ENCODE results near the gene HIVEP3.

Gene HIVEP3

DNA sequence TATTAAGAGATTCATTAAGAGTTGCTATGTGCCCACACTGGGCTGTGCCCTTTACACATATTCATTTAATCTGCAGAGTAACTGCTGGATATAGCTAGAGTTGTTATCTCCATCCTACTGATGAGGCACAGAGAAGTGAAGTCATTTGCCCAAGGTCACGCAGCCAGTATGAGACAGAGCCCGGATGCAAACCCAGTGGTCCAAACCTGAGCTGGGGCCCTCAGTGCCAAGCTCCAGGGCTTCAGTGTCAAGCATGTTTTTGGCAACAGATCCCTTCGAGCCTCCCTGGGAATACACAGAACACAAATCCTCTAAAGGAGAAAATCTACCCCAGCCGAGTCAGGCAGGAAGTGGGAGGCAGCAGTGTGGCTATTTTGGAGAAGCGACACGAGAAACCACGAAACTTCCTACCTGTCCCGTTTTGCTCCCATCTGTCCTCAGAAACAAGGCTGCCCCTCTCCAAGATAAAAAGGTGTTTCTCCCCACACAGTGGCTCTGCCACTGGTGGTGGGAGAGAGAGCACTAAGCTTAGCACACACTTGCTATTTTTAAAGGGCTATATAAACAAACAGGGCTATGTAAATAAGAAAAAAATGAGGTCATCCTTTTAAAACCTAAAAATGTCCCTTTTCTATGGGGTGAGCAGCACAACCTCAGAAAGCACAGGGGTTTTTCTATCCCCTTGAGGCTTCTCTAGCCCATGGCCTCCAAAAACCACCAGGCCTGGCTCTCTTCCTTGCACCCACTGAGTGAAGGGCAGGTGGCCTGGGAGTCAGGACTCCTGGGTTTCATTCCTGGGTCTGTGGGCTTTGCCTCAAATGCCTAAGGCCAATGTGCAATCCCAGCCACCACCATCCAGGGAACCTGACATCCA is 295.6 kb downstream of the HIVEP3 start:
- no peak for FAIRE-seq

DNA sequence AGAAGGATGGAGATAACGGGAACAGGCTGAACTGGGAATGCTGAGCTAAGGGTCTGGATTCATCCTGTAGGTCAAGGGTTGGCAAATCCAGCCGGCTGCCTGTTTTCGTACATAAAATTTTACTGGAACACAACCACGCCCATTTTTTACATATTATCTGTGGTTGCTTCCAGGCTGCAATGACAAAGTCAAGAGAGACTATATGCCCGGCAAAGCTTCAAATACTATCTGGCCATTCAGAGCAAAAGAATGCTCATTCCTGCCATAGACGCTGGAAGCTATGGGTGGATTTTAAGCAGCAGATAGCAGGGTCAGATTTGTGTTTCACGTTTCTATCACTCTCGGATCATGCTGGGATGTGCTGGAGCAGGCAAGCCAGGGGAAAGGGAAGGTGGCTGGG is 296.3 kb downstream of the HIVEP3 start:
- FAIRE-seq = no peak

DNA sequence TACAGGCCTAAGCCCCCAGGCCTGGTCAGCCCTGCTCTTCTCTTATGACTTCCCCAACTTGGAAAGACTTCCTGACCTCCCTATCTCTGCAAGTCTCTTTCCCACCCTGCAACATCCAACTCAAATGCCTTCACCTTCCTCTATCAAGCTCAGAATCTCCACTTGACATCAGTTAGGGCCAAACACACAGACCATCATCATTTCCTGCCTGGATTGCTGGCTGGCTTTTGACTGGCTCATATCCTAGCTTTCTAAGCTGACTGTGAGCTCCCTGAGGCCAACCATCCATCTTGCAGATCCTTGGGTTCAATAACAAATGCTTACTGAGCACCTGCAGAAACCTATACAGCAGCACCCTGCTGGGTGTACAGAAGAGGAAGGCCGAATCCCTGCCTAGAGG is 296.9 kb downstream of the HIVEP3 start:
- FAIRE-seq = no peak

DNA sequence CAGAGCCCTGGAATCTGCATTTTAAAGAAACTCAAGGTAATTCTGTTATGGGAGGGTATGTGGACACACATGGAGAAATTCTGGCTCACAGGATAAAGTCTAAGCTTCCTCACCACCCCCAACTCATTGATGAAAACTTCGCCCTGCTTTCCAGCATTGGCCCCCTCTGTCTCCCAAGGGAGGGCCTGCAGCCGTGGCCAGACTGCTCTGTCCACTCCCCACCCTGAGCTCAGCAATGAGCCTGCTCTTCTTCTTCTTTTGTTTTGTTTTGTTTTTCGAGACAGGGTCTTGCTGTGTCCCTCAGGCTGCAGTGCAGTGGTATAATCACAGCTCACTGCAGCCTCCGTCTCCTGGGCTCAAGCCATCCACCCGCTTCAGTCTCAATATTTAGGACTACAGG is 297.5 kb downstream of the HIVEP3 start:
- FAIRE-seq = no peak

DNA sequence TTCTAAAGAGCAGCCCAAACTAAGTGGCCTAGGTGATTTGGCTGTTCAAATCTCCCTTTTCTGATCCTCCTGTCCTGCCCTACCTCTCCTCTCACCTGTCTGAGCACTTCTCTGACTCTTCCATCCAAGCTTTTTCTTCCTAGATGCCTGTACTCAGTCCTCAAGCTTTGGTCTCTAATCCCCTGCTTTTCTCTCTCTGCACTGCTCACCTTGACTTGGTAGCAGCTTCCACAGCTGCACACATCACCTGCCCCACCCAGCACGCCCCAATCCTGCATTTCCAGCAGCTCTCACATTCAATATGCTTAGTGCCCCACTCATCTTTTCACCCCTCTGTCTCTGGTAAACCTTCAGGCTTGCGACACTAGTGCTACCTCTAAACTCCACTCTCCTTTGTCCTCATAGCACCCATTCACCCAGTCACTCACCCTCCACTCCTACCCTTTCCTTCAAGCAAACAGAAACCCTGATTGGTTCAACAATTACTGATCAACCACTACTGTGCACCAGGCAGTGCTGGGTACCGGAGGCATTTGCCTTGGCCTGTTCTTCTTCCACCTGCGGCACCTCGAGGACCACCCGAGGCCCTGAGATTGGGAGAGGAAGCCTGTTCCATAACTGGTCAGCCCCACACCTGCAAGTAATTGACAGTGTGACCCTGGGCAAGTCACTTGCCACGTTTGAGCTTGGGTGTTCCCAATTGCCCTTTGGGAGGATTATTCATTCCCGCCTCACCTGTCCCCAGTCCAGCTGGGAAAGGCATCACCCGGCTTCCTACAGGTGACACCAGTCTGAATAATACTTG is 298.2 kb downstream of the HIVEP3 start:
- no peak for FAIRE-seq

DNA sequence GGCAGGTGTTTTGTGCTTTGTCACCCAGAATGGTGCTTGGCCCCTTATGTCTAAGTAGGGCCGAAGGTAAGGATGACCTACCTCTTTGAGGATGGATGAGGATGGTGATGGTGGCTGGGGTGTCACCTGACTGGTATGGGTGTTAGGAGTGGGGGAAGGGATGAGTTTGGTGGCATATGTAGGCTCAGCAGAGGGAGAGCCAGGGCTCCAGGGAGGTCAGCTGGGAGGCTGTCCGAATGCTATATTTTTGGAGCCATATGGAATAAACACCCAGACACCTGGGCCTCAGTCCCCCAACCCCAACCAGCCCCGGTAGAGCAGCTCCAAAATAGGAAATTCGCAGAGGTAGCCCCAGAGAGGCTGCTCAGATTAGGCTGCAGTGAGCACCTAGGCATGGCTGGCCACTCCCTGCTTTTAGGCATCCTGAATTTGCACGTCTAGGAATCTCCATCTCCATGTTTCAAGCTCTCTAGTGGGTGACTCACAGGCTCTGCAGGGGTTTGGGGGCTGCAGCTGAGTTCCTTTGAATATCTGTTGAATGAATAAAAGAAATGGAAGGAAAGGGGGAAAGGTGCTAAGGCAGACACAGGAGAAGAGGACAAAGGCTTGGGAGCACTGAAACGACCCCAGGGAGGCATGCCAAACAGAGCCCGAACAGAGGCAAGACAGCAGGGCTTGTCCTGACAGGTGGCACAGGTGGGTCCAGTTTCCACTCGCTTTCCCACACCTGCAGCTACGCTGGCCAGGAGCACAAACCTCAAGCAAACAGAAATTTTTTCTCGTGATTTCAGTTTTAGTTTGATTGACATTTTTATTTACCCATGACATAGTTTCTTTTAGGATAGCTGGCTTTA is 299.0 kb downstream of the HIVEP3 start:
- FAIRE-seq = no peak

DNA sequence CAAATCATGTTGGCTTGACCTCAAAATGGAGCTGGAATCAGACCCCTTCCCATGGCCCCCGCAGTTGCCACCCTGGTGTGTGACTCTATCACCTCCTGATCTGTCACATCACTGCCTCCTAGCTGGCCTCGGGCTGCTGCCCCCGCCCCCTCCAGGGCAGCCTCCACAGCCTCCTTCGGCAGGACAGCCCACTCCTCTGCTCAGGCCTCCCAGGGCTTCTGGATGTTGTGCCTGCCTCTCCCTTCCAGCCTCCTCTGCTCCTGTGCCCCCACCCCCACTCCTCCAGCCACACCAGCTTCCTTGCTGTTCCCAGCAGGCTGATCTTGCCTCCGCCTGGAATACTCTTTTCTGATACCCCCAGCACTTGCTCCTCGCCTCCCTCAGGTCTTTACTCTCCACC is 299.9 kb downstream of the HIVEP3 start:
- FAIRE-seq = no peak

DNA sequence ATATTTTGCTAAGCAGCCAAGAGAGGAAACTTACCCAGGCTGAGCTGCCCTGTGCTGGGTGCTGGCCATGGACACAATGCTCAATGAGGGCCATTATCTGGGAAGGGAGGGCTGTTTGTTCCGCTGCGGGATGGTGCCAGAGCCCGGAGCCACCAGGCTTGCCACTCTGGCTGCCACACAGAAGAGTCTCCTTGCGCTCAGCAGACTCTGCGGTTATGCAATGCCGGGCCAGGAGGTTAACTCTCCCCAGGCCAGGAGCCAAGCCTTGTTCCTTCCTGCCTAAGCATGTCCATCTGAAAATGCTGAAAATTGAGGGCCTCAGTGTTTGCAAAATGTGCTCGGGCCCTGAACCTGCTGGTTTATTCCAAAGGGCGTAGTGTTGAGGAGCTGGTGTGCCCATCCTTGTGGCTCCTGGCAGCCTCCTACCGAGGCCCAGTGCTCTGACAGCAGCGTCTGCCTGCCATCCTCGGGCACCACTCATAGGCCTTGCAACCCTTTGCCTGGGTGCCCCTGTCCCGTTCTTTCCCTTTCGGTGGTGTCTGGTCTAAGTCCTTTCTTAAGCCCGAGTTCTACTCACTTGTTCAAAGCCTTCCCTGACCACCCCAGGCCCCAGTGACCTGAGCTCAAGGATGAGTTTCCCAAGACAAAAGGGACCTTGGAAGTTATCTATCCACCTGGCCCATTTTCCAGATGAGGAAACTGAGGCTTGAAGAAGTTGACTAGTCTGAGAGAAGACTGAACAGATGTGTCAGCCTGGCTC is 300.5 kb downstream of the HIVEP3 start:
- FAIRE-seq = no peak

DNA sequence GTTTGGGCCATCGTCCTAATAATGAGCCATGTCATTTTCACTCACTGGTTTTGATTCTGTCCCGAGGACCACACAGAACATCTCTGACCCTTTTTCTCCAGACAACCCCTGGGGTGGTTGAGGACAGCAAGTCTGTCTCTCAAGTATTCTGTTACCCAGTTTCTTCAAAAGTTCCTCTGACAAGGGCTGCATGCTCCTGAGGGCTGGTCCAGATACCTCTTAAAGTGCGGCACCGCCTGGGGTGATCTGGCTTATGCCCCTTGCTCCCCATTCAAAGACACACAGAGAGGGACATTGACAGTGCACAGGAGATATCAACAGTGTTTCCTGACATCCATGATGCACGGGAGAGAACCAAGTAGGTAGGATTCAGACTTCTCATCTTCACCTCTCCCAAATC is 301.4 kb downstream of the HIVEP3 start:
- FAIRE-seq = no peak

DNA sequence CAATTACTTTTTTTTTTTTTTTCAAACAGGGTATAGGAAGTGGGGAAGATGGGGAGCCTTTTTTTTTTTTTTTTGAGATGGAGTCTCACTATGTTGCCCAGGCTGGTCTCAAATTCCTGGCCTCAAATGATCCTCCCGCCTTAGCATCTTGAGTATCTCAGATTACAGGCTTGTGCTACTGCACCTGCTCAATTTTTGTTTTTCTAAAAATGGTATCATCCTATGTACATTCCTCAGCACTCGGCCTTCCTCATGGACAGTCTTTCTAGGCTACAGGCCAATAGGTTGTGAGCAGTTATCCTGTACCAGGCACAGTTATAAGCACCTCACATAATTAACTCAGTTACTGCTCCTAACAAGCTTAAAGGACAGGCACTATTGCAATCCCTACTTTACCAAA is 302.2 kb downstream of the HIVEP3 start:
- FAIRE-seq = no peak

DNA sequence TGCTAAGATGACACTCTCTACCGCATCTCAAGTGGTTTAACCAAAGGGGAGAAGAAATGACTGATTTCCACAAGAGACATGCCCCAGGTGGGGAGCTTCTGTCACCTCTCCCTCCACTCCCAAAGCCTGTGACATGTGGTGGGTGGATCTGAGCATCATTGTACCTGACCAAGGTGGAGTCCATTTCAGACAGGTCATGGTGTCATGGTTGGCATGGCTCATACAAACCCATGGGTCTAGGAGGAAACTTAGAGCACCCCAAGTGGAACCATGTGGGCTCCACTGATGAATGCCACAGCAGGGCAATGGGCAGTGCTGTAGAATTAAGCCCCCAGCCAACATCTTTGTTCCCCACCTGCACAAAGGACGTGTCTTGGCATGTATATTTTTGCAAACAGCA is 302.7 kb downstream of the HIVEP3 start:
- no peak for FAIRE-seq

DNA sequence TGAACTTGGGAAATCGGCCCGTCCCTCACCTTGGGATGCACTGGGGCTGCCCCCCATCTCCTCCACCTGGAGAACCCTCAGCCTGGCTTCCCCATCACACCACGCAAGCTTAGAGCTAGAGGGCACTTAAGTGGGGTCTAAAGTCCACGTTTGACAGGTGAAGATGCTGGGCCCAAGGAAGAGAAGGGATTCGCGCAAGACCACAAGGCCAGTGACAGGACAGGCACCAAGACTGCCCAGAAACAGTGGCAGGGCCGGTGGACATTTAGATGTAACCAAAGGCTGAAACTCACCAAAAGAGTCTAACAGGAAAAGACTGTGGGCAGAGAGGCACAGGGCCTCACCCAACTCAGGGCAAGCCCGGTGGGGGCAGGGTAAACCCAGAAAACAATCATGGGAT is 303.4 kb downstream of the HIVEP3 start:
- FAIRE-seq = no peak

DNA sequence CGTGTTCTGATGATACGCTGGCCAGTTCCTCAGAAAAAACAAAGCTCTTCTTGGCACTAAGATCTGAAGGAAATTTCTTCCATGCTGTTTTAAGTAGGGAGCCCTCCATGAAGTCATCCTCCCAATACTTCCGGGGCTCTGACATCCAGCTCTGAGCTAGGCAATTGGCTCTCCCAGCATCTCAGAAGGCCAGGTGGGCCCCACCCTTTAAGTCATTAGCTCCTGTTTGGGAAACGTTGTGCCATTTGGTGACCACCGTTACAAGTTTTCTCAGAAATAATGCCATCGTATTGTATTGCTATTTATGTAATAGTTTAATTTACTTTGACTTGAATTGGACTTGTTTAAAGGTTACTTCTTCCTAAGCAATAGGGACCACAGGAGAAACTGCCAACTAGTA is 303.9 kb downstream of the HIVEP3 start:
- no peak for FAIRE-seq

DNA sequence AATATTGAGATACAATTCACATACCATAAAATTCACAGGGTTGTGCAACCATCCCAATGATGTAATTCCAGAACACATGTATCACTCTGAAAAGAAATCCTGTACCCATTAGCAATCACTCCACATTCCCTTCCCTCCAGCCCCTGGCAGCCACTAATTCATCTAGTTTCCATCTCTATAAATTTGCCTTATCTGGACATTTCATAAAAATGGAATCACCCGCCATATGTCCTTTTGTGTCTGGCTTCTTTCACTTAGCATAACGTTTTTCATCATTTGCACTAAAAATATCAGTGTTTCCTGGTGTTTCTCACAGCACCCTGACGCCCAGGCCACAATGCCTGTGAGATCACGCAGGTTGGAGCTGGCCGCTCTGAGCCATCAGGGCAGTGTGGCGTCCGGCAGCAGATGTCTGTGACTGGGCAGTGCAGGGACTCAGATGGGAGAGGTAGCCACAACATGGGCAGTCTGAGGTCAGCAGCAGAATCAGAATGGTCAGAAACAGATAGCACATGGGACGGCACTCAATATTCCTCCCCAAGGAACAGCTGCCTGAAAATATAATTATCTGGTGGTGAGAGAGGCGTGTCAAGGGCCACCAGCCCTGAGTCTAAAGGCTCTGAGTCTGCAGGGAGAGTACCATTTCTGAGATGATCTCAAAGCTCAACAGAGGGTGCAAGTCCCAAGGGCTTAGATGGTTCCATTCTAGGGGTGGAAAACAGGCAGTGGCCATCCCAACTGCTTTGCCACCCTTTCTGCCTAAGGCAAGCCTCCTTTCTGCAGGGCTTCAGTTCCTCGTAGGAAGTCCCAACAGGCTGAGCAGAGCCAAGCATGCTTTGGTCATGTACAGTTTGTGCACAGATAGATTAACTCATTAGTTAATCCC is 304.8 kb downstream of the HIVEP3 start:
- FAIRE-seq = no peak

DNA sequence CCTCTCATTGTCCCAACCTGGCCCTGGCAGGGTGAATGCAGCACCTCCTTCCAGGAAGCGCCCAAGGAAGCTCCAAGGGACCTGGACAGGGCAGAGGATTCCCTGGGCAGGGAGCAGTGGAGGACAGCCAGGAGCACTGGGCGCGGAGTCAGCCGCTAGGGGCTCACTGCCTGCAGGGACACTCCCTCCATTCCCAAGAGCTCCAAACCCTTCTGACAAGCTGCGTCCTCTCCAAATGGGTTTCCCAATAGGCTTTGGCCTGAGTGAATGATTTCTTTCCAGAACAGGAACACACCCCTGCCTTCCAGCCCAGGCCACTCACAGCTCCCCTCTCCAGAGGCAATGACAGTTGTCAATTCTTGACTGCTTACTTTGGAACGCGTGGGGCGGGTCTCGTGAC is 305.8 kb downstream of the HIVEP3 start:
- FAIRE-seq = no peak

DNA sequence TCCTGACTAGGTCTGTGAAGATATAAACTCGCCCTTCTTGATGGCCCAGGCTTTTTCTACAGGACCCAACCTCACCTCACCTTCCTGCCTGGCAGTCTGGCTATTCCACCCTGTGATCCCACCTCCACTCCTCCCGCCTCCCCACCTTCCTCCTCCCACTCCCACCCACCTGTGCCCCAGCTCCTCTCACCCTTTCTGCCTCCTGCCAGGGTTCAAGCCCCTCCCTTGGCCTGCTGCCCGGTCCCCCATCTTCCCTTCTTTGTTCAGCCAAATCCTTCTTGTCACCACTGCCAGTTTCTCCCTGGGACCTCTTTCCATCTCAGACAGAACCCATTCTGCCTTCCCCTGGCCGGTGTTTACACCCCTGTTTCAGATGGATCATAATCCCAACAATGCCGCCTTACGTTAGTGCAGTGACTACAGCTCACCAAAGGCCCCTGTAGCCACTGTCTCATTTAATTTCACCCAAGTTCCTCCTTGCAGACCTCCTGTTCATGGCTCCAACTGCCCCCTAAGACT is 306.7 kb downstream of the HIVEP3 start:
- no peak for FAIRE-seq

DNA sequence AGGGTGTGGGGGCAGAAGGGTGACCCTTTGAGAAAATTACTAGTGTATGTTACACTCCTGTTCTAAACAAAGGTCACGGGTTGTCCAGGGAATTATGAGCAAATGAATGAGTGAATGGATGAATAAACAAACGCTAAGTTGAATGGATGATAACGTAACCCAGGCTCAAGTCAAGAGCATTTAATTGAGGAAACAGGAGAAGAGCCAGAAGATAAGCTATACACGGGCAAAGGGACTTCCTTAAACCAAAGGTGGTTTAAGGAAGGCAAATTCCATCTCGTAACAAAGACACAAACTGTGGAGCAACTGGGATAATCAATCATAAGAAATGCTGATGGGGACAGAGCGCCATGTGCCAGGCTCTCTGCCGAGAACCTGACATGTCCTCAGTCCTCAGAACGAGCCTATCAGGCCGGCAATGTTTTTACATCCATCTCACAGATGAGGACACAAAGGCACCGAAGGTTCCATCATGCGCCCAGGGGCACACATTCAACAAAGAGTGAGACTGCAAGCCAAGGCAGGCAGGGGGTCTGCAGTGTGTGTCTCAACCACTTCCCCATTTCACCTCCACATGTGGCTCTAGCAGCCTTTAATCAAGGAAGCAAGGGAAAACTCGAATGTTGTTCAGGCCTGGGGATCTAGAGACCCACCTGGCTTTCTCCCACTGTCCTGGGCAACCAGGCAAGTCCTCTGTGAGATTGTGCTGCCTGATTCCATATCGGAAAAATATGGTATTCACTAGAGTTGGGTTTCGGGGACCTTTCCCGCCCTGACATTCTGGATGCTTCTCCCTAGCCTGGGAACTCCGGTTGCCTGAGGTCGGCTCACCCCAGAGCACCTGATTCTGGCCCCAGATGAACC is 307.4 kb downstream of the HIVEP3 start:
- FAIRE-seq = no peak

DNA sequence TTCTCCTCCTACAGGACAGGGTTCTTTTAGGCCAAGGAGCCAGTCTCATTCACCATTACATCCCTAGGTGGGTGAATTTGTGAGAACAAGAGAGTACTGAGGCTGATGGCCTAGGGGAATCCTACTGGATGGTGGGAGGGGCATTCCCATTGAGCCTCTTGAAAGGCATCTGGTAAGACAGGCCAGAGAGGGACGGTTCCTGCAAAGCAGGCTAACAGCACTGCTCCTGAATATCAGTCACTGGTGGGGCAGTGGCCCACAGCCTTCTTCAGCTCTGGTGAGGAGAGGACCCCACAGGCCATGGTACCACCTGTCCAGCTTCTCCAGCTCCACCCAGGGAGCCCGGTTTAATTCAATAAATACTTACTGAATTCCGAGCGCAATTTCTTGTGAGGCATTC is 308.4 kb downstream of the HIVEP3 start:
- FAIRE-seq = no peak

DNA sequence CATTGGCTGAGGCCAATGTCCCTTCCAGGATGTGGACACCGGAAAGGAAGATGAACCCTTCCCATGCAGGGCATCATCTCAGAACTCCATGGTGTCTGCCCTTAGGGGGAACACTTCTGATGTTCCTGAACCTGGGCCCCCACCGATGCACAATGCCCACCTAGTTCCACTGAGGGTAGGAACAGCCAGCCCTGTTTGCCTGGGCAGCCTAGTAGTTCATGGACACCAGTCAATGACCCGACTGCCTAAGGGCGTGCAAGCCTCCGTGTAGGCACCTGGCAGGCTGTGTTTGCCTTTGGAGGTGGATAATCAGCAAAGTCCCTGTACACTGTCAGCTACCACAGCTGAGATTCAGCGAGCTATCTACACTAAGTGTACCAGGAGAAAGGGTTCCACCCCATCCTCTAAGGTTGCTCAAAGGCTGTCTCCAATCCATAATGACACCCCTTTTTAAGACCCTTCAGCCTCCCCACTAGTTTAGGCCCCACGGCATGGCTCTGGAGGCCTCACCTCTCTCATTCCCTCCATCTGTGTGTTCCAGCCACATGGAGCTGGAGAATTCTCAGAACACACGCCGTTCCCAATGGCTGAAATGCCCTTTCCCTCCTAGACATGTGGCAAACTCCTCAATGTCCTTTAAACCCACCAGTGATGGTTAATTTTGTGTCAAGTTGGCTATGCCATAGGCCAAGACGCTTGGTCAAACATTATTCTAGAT is 309.4 kb downstream of the HIVEP3 start:
- no peak for FAIRE-seq

DNA sequence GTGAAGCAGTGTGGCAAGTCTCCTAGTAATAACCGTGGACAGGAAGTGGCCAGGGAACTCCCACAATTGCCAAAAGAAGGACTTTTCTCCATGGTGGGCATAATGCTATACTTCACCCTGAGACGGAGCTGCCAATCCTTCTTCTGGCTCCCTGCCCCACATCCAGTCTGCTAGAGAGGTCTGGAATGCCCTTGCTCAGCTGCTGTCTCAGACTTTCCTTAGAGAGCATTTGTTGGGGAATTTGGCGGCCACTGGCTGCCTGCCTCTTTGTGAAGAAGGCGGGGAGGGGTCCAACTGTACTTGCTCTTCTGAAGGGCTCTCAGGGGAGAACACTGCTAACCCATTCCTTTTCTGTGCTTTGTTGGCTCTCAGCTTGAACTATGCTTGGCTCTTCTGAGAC is 310.5 kb downstream of the HIVEP3 start:
- no peak for FAIRE-seq
